Tibial nerve (tissue), 4 donors: ENCODE results near the gene CPNE4. TPM values are rescaled to one million over a fixed set of nuclear protein-coding genes. Genes with fewer than 3 reads are reported as not detected.

ENCODE experiments used
- DNase-seq, 2 donors: peaks; one replicate each; pipeline ENCODE4 v3.0.0-alpha.2; 2019; ENCODE audit warnings: low spot score in 2 of 2
- H3K27ac ChIP-seq, 4 donors: fragments of 200-600 bp; sonication (generic) in 3 of 4; one replicate each; pipeline ENCODE4 v1.5.1; 2017 to 2019; ENCODE audit warnings: mild to moderate bottlenecking in 1 of 4
- H3K27me3 ChIP-seq, 2 donors: fragments of 200-600 bp; sonication (generic) in 1 of 2; one replicate each; pipeline versions ENCODE4 v1.5.1 to v1.6.0; 2017 to 2019
- H3K36me3 ChIP-seq, 3 donors: fragments of 200-600 bp; sonication (generic); one replicate each; pipeline ENCODE4 v1.5.1; 2018 to 2019
- H3K4me1 ChIP-seq, 4 donors: fragments of 200-600 bp; sonication (generic) in 3 of 4; one replicate each; pipeline ENCODE4 v1.5.1; 2017 to 2019
- H3K4me3 ChIP-seq, 4 donors: fragments of 200-600 bp; sonication (generic) in 3 of 4; one replicate each; pipeline ENCODE4 v1.5.1; 2017 to 2019; ENCODE audit warnings: mild to moderate bottlenecking in 1 of 4, moderate library complexity in 1 of 4
- H3K9me3 ChIP-seq, 4 donors: fragments of 200-600 bp; sonication (generic) in 3 of 4; one replicate each; pipeline ENCODE4 v1.5.1; 2017 to 2019
- CTCF ChIP-seq, 5 experiments: fragments of 200-600 bp in 3 of 5; fragments of 450-650 bp in 2 of 5; sonication (generic) in 3 of 5; IDR thresholded peaks; one replicate each; pipeline ENCODE4 v1.5.1; 2016 to 2019; ENCODE audit warnings: antibody characterized with exemption in 5 of 5, mild to moderate bottlenecking in 3 of 5, moderate library complexity in 2 of 5
- EP300 ChIP-seq, 2 donors: sonication (generic); formaldehyde crosslinking; IDR thresholded peaks; one replicate each; pipeline ENCODE4 v1.6.1; 2017; ENCODE audit warnings: antibody characterized with exemption in 2 of 2, mild to moderate bottlenecking in 1 of 2
- POLR2A ChIP-seq, 2 donors: fragments of 450-650 bp; IDR thresholded peaks; one replicate each; pipeline ENCODE4 v1.6.1; 2017; ENCODE audit warnings: antibody characterized with exemption in 2 of 2, mild to moderate bottlenecking in 2 of 2, moderate library complexity in 2 of 2
- WGBS, 2 donors: methylation state at CpG; one replicate each; pipeline ENCODE4 v1.1.5; 2018; 5-methylcytosine and 5-hydroxymethylcytosine counted together
- total RNA-seq, 4 donors: library from RNA; depleted of rRNA; stranded (reverse); fragments of >200 nt; gene quantifications; one replicate each; pipeline ENCODE4 v1.1.0, GENCODE V29; 2016

Gene CPNE4
- total RNA-seq, 4 donors from 2014 or later, result 0.20 TPM; not detected in 3

GRCh38 chr3:131658771-131659170 is 376.0 kb downstream of the CPNE4 start:
- H3K9me3 ChIP-seq, result peaks cover 0 to 13% (median 0%) of the 10 kb centered on the region in 4 donors
- H3K27ac ChIP-seq, result no peak overlapping the region
- no peaks in the 10 kb centered on the region for H3K36me3 ChIP-seq
- no peak overlapping the region for H3K4me3 ChIP-seq
- H3K27me3 ChIP-seq, result no peaks in the 10 kb centered on the region
- no peaks in the 10 kb centered on the region for H3K4me1 ChIP-seq
- no peak for TF ChIP-seq POLR2A (IDR thresholded peaks at IDR 0.05)
- no peak for TF ChIP-seq CTCF (IDR thresholded peaks at IDR 0.05)
- no peak for TF ChIP-seq EP300 (IDR thresholded peaks at IDR 0.05)
- no peak for DNase-seq
- 46 to 85% methylated on average over 1 of the region's 1 CpG for WGBS, 2 donors

- Histone ChIP-seq H3K9me3 (peaks cover 0 to 10% (median 0%) of the 10 kb centered on the region in 4 donors), H3K4me1 (no peaks in the 10 kb centered on the region), H3K4me3 (no peak overlapping the region), H3K36me3 (no peaks in the 10 kb centered on the region), H3K27me3 (no peaks in the 10 kb centered on the region), H3K27ac (no peak overlapping the region)
- TF ChIP-seq EP300 (IDR thresholded peaks at IDR 0.05), result no peak
- TF ChIP-seq POLR2A (IDR thresholded peaks at IDR 0.05), result no peak
- TF ChIP-seq CTCF (IDR thresholded peaks at IDR 0.05), result no peak
- DNase-seq, result no peak
- WGBS, 2 donors, result 64 to 82% methylated on average over 3 of the region's 3 CpGs
Measured at GRCh38 chr3:131658115-131658514, 376.7 kb downstream of the CPNE4 start.

- Histone ChIP-seq H3K4me3 (no peak overlapping the region), H3K9me3 (no peaks in the 10 kb centered on the region), H3K4me1 (no peaks in the 10 kb centered on the region), H3K36me3 (no peaks in the 10 kb centered on the region), H3K27ac (no peak overlapping the region), H3K27me3 (no peaks in the 10 kb centered on the region)
- WGBS, 2 donors, result 40 to 44% methylated on average over 7 of the region's 7 CpGs
- no peak for TF ChIP-seq CTCF (IDR thresholded peaks at IDR 0.05)
- no peak for TF ChIP-seq EP300 (IDR thresholded peaks at IDR 0.05)
- TF ChIP-seq POLR2A (IDR thresholded peaks at IDR 0.05), result no peak
- no peak for DNase-seq
Measured at GRCh38 chr3:131655070-131655690, 379.6 kb downstream of the CPNE4 start.

GRCh38 chr3:131645638-131646037 is 389.2 kb downstream of the CPNE4 start:
- Histone ChIP-seq H3K27me3 (no peaks in the 10 kb centered on the region), H3K4me3 (no peak overlapping the region), H3K27ac (no peak overlapping the region), H3K4me1 (no peaks in the 10 kb centered on the region), H3K36me3 (no peaks in the 10 kb centered on the region), H3K9me3 (no peaks in the 10 kb centered on the region)
- DNase-seq, result no peak
- no peak for TF ChIP-seq POLR2A (IDR thresholded peaks at IDR 0.05)
- no peak for TF ChIP-seq EP300 (IDR thresholded peaks at IDR 0.05)
- TF ChIP-seq CTCF (IDR thresholded peaks at IDR 0.05), result no peak

GRCh38 chr3:131636266-131636775 is 398.5 kb downstream of the CPNE4 start:
- Histone ChIP-seq H3K4me3 (no peak overlapping the region), H3K27me3 (no peaks in the 10 kb centered on the region), H3K4me1 (no peaks in the 10 kb centered on the region), H3K36me3 (no peaks in the 10 kb centered on the region), H3K27ac (no peak overlapping the region), H3K9me3 (no peaks in the 10 kb centered on the region)
- 89 to 92% methylated on average over 4 of the region's 4 CpGs for WGBS, 2 donors
- DNase-seq, result no peak
- no peak for TF ChIP-seq EP300 (IDR thresholded peaks at IDR 0.05)
- TF ChIP-seq CTCF (IDR thresholded peaks at IDR 0.05), result no peak
- no peak for TF ChIP-seq POLR2A (IDR thresholded peaks at IDR 0.05)
